GM12878 (cell line): ENCODE data around the gene RAB21. TPM values are rescaled to one million over a fixed set of nuclear protein-coding genes. Genes with fewer than 3 reads are reported as not detected.
A peak's percentile ranks its signal among the peaks of the same experiment; 100 is the strongest.

Experiments
- ATAC-seq: fragments of 200-7000 bp; cut with Tn5 transposase; 3 replicates; pipeline ENCODE4 v1.9.1; 2020; ENCODE audit warnings: mild to moderate bottlenecking, moderate library complexity
- BruUV-seq: library from RNA; stranded (reverse); fragments of 400-500 nt; replicated peaks from 2 replicates; lab custom pipeline; 2021; lab: Mats Ljungman, UMichigan
- CTCF ChIA-PET: fragments of 300-600 bp; sonication (Branson Sonifier 250); formaldehyde crosslinking; extraction: SDS; loops from one replicate; lab custom pipeline; 2021; ENCODE audit warnings: inconsistent platforms; lab: Yijun Ruan, JAX
- POLR2A ChIA-PET: fragments of 350-600 bp; formaldehyde crosslinking; extraction: SDS; loops from one replicate; lab custom pipeline; 2021; ENCODE audit warnings: inconsistent platforms; lab: Charles Lee
- RAD21 ChIA-PET: fragments of 300-600 bp; sonication (Branson Sonifier 250); formaldehyde crosslinking; loops from one replicate; lab custom pipeline; 2023; ENCODE audit warnings: antibody characterized with exemption; ENCODE audit not compliant: unreplicated experiment; lab: Charles Lee
- SMC1A ChIA-PET: fragments of 300-600 bp; sonication (Branson Sonifier 250); formaldehyde crosslinking; loops from one replicate; lab custom pipeline; 2023; ENCODE audit not compliant: unreplicated experiment, uncharacterized antibody; lab: Charles Lee
- DNase-seq: peaks from one replicate; pipeline ENCODE4 v3.0.0-alpha.2; 2011; ENCODE audit warnings: low read depth, low spot score
- FAIRE-seq: peaks from 3 replicates; lab custom pipeline; 2011; peaks lifted over from hg19 to GRCh38; lab: Jason Lieb, UNC
- H2AFZ ChIP-seq: 2 replicates; pipeline ENCODE4 v1.6.0; 2011; ENCODE audit warnings: low read depth, low read length, control low read depth; ENCODE audit not compliant: control insufficient read depth
- H3K27ac ChIP-seq: 2 replicates; pipeline ENCODE4 v1.5.1; 2011; ENCODE audit warnings: control low read depth; ENCODE audit not compliant: control insufficient read depth, insufficient read depth
- H3K27me3 ChIP-seq, 2 experiments: replicated peaks in 1 of 2; 2 replicates each; pipeline versions ENCODE4 v1.6.0 to v1.6.1; 2011; ENCODE audit warnings: low read length in 1 of 2; ENCODE audit not compliant: control insufficient read depth in 2 of 2, insufficient read depth in 2 of 2
- H3K36me3 ChIP-seq, 2 experiments: 2 replicates each; pipeline ENCODE4 v1.5.1; 2011; ENCODE audit warnings: low read length in 1 of 2; ENCODE audit not compliant: control insufficient read depth in 2 of 2, insufficient read depth in 2 of 2
- H3K4me1 ChIP-seq: 2 replicates; pipeline ENCODE4 v1.6.1; 2011; ENCODE audit warnings: mild to moderate bottlenecking, low read length, moderate library complexity, mixed read lengths; ENCODE audit not compliant: control insufficient read depth, insufficient read depth
- H3K4me2 ChIP-seq: 2 replicates; pipeline ENCODE4 v1.6.0; 2011; ENCODE audit warnings: control low read depth; ENCODE audit not compliant: control insufficient read depth, insufficient read depth
- H3K4me3 ChIP-seq: fragments of 200-600 bp; sonication (generic); 2 replicates; pipeline ENCODE4 v1.5.1; 2016
- H3K79me2 ChIP-seq: 2 replicates; pipeline ENCODE4 v1.6.0; 2011; ENCODE audit warnings: low read length; ENCODE audit not compliant: control insufficient read depth, insufficient read depth
- H3K9ac ChIP-seq: 2 replicates; pipeline ENCODE4 v1.8.0; 2011; ENCODE audit warnings: low read length, control low read depth, mixed read lengths; ENCODE audit not compliant: control insufficient read depth, insufficient read depth
- H3K9me3 ChIP-seq: replicated peaks from 3 replicates; pipeline ENCODE4 v1.5.1; 2011; ENCODE audit warnings: mild to moderate bottlenecking, low read length; ENCODE audit not compliant: control insufficient read depth, insufficient read depth
- H4K20me1 ChIP-seq: 2 replicates; pipeline ENCODE4 v1.6.0; 2011; ENCODE audit not compliant: control insufficient read depth, insufficient read depth
- ATF7 ChIP-seq: fragments of 450-650 bp; IDR thresholded peaks from 2 replicates; pipeline ENCODE4 v1.6.1; 2016; ENCODE audit warnings: low read depth, mild to moderate bottlenecking
- BRCA1 ChIP-seq: IDR thresholded peaks from 2 replicates; pipeline ENCODE4 v1.6.1; 2011; ENCODE audit warnings: low read depth, low read length, improper control_type of control experiment
- CBX3 ChIP-seq: fragments of 200-600 bp; sonication (generic); IDR thresholded peaks from 2 replicates; pipeline ENCODE4 v1.6.1; 2016; ENCODE audit warnings: low read depth, borderline replicate concordance
- CREM ChIP-seq: IDR thresholded peaks from 2 replicates; pipeline ENCODE4 v1.6.1; 2014; ENCODE audit warnings: antibody characterized with exemption, low read depth
- NBN ChIP-seq: fragments of 450-650 bp; IDR thresholded peaks from 2 replicates; pipeline ENCODE4 v1.6.1; 2016
- TARDBP ChIP-seq: IDR thresholded peaks from 2 replicates; pipeline ENCODE4 v1.6.1; 2016; ENCODE audit warnings: borderline replicate concordance
- TCF7 ChIP-seq: IDR thresholded peaks from 2 replicates; pipeline ENCODE4 v1.6.1; 2014; ENCODE audit warnings: antibody characterized with exemption, borderline replicate concordance
- WGBS: methylation state at CpG from one replicate; pipeline ENCODE4 v1.1.6; 2016; ENCODE audit warnings: low lambda C conversion rate; ENCODE audit not compliant: insufficient replicate concordance, insufficient coverage; ENCODE audit errors: missing lambda C conversion rate; 5-methylcytosine and 5-hydroxymethylcytosine counted together
- in situ Hi-C: fragments of 300-500 bp; cut with MboI; formaldehyde crosslinking; loops from 9 replicates; pipeline ENCODE4 v1.14.3; 2018; ENCODE audit warnings: mixed read lengths
- intact Hi-C: fragments of 100-400 bp; cut with micrococcal nuclease; formaldehyde crosslinking; loops from one replicate; pipeline ENCODE4 v1.14.2; 2022; ENCODE audit not compliant: unreplicated experiment
- polyA plus RNA-seq, 11 experiments: library from polyadenylated mRNA; depleted of rRNA in 4 of 11; unstranded in 6 of 11; stranded (reverse) in 5 of 11; fragments of >200 nt; fragmentation: Nextera tagmentation in 4 of 11; fragmentation: Illumina TruSeq in 1 of 11; extraction: Ambion mirVana in 4 of 11; extraction: Trizol in 1 of 11; gene quantifications; 1 replicate in 1 of 11; 2 replicates in 10 of 11; pipeline versions ENCODE4 v1.2.1 to v1.2.3, GENCODE V29; 2011 to 2016; ENCODE audit warnings: inconsistent platforms in 2 of 11, missing spikeins in 2 of 11, low read depth in 1 of 11
- total RNA-seq, 4 experiments: library from RNA; depleted of rRNA in 3 of 4; stranded (reverse); fragments of >200 nt in 3 of 4; fragmentation: Illumina TruSeq in 1 of 4; extraction: Trizol in 1 of 4; gene quantifications; 2 replicates each; pipeline versions ENCODE4 v1.2.1 to v1.2.3, GENCODE V29; 2013 to 2021
- TF ChIP-seq, protein P1 (sequence below): fragments of 450-650 bp; IDR thresholded peaks from 2 replicates; pipeline ENCODE4 v1.6.1; 2016; ENCODE audit warnings: mild to moderate bottlenecking, moderate library complexity, borderline replicate concordance
- TF ChIP-seq, protein P2 (sequence below): IDR thresholded peaks from 2 replicates; pipeline ENCODE4 v1.6.1; 2011; ENCODE audit warnings: mild to moderate bottlenecking, low read depth, low read length, moderate library complexity; ENCODE audit not compliant: insufficient replicate concordance
- TF ChIP-seq, protein P3 (sequence below): fragments of 150-350 bp; IDR thresholded peaks from 2 replicates; pipeline ENCODE4 v1.6.1; 2014; ENCODE audit warnings: mild to moderate bottlenecking, low read depth, low read length
- TF ChIP-seq, protein P4 (sequence below): fragments of 450-650 bp; formaldehyde crosslinking; IDR thresholded peaks from 2 replicates; pipeline ENCODE4 v1.4.0; 2022; ENCODE audit warnings: mild to moderate bottlenecking, moderate library complexity

The RAB21 gene
- total and polyA plus RNA-seq, 10 of the 15 experiments (the other 5 are each of a cell fraction or from before 2014, with no cell fraction given), result 2.8 to 42.8 (median 16.1) TPM

DNA sequence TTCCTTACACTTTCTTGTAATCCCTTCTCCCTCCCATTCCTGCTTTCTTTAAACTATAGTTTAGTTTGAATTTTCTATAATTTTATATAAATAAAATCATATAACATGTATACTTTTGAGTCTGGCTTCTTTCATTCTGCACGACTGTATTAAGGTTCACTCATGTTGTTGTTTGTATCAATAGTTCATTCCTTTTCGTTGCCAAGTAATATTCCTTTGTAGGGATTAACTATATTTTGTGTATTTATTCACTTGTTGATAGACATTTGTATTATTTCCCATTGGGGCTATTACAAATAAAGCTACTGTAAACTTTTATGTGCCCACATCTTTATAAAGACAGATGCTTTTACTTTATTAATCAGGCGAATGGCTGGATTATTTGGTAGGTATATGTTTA is 45.5 kb downstream of the RAB21 start (continued):
- TF ChIP-seq, protein P1, sequence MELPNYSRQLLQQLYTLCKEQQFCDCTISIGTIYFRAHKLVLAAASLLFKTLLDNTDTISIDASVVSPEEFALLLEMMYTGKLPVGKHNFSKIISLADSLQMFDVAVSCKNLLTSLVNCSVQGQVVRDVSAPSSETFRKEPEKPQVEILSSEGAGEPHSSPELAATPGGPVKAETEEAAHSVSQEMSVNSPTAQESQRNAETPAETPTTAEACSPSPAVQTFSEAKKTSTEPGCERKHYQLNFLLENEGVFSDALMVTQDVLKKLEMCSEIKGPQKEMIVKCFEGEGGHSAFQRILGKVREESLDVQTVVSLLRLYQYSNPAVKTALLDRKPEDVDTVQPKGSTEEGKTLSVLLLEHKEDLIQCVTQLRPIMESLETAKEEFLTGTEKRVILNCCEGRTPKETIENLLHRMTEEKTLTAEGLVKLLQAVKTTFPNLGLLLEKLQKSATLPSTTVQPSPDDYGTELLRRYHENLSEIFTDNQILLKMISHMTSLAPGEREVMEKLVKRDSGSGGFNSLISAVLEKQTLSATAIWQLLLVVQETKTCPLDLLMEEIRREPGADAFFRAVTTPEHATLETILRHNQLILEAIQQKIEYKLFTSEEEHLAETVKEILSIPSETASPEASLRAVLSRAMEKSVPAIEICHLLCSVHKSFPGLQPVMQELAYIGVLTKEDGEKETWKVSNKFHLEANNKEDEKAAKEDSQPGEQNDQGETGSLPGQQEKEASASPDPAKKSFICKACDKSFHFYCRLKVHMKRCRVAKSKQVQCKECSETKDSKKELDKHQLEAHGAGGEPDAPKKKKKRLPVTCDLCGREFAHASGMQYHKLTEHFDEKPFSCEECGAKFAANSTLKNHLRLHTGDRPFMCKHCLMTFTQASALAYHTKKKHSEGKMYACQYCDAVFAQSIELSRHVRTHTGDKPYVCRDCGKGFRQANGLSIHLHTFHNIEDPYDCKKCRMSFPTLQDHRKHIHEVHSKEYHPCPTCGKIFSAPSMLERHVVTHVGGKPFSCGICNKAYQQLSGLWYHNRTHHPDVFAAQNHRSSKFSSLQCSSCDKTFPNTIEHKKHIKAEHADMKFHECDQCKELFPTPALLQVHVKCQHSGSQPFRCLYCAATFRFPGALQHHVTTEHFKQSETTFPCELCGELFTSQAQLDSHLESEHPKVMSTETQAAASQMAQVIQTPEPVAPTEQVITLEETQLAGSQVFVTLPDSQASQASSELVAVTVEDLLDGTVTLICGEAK, result no peak
- TF ChIP-seq CREM (no peak), BRCA1 (no peak)
- TF ChIP-seq, all 136 proteins: peak for 0

DNA sequence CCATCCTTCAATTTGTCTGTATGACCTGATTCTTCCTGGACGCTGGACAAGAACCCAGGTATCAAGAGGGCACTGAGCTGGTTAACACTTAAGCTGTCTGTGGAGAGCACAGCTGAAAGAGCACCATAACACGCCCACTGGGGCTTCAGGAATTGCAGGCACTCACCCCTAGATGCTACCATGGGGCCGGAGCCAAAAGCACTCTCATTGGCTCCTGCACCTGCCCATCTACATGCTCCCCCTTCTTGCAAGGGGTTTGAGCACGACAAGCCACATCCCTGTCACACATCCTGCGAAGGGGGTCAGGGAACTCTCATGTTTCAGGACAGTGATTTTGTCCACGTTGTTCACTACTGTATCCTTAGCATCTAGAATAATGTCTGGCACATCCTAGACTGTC is 49.8 kb downstream of the RAB21 start:
- Histone ChIP-seq H3K9me3 (no peaks in the 10 kb centered on the region), H3K9ac (no peak overlapping the region), H2AFZ (no peak overlapping the region), H3K4me2 (no peak overlapping the region), H4K20me1 (no peaks in the 10 kb centered on the region), H3K27me3 (no peaks in the 10 kb centered on the region; a peak in 1 of 4 replicates), H3K4me3 (no peak overlapping the region), H3K27ac (no peak overlapping the region), H3K79me2 (no peaks in the 10 kb centered on the region), H3K36me3 (no peaks in the 10 kb centered on the region), H3K4me1 (no peaks in the 10 kb centered on the region)
- intact Hi-C loops, result no loop called here
- DNase-seq (no peak), ATAC-seq (no peak; the same call in 1 of the 3 replicates), FAIRE-seq (no peak)
- SMC1A ChIA-PET, result interaction anchor here (0.5 kb wide), 1 partner anchor 275 kb away, joined by 4 read pairs; no protein-coding TSS in a partner anchor
- in situ Hi-C loops, result no loop called here
- POLR2A ChIA-PET, result no interaction called here
- BruUV-seq, result no TSS peak
- CTCF ChIA-PET, result no interaction called here
- RAD21 ChIA-PET, result no interaction called here
- 37% methylated on average over 6 of the region's 6 CpGs for WGBS
- TF ChIP-seq, protein P2, sequence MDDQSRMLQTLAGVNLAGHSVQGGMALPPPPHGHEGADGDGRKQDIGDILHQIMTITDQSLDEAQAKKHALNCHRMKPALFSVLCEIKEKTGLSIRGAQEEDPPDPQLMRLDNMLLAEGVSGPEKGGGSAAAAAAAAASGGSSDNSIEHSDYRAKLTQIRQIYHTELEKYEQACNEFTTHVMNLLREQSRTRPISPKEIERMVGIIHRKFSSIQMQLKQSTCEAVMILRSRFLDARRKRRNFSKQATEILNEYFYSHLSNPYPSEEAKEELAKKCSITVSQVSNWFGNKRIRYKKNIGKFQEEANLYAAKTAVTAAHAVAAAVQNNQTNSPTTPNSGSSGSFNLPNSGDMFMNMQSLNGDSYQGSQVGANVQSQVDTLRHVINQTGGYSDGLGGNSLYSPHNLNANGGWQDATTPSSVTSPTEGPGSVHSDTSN, result peak; percentile 8
- TF ChIP-seq ATF7 (no peak), NBN (no peak), TARDBP (no peak), CBX3 (no peak), CREM (no peak), TCF7 (no peak)
- TF ChIP-seq, protein P3, sequence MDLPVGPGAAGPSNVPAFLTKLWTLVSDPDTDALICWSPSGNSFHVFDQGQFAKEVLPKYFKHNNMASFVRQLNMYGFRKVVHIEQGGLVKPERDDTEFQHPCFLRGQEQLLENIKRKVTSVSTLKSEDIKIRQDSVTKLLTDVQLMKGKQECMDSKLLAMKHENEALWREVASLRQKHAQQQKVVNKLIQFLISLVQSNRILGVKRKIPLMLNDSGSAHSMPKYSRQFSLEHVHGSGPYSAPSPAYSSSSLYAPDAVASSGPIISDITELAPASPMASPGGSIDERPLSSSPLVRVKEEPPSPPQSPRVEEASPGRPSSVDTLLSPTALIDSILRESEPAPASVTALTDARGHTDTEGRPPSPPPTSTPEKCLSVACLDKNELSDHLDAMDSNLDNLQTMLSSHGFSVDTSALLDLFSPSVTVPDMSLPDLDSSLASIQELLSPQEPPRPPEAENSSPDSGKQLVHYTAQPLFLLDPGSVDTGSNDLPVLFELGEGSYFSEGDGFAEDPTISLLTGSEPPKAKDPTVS, result no peak
- TF ChIP-seq, protein P4, sequence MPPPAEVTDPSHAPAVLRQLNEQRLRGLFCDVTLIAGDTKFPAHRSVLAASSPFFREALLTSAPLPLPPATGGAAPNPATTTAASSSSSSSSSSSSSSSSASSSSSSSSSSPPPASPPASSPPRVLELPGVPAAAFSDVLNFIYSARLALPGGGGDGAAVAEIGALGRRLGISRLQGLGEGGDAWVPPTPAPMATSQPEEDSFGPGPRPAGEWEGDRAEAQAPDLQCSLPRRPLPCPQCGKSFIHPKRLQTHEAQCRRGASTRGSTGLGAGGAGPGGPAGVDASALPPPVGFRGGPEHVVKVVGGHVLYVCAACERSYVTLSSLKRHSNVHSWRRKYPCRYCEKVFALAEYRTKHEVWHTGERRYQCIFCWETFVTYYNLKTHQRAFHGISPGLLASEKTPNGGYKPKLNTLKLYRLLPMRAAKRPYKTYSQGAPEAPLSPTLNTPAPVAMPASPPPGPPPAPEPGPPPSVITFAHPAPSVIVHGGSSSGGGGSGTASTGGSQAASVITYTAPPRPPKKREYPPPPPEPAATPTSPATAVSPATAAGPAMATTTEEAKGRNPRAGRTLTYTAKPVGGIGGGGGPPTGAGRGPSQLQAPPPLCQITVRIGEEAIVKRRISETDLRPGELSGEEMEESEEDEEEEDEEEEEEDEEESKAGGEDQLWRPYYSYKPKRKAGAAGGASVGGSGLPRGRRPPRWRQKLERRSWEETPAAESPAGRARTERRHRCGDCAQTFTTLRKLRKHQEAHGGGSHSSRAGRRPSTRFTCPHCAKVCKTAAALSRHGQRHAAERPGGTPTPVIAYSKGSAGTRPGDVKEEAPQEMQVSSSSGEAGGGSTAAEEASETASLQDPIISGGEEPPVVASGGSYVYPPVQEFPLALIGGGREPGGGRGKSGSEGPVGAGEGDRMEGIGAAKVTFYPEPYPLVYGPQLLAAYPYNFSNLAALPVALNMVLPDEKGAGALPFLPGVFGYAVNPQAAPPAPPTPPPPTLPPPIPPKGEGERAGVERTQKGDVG (CRISPR knock-in tag), result no peak
